Measurements from ENCODE around the gene MICB. TPM values are rescaled to one million over a fixed set of nuclear protein-coding genes. Genes with fewer than 3 reads are reported as not detected.
"Not testable (repeated sequence)": the region's sequence is repeated elsewhere in the genome, so short reads cannot be mapped to it uniquely, and the experiment has no call there.

The MICB gene
- 16.5 and 17.1 TPM in 2 replicates for total RNA-seq (2014; rRNA removed; shearing (Covaris generic))

GRCh38 chr6:31497531-31498476 lies at the start of gene MICB:
Gene MICB, plus strand, starts transcription at chr6:31498145. Its CDS starts 49 bp downstream, at chr6:31498194.
- peak; percentile 64 for DNase-seq (ENCODE audit: low spot score)

DNA sequence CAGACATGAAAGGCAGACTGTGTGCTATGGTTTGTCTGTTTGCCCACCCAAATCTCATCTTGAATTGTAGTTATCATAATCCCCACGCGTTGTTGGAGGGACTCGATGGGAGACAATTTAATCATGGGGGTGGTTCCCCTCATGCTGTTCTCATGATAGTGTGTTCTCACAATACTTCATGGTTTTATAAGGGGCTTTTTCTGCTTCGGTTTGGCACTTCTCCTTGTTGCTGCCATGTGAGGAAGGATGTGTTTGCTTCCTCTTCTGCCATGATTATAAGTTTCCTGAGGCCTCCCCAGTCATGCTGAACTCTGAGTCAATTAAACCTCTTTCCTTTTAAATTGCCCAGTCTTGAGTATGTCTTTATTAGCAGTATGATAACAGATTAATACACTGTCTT lies 47.2 kb upstream of the MICB start:
- DNase-seq (ENCODE audit: low spot score), result no peak

- no peak for DNase-seq (ENCODE audit: low spot score)
Observed at GRCh38 chr6:31452859-31453258, 45.1 kb upstream of the MICB start.

DNA sequence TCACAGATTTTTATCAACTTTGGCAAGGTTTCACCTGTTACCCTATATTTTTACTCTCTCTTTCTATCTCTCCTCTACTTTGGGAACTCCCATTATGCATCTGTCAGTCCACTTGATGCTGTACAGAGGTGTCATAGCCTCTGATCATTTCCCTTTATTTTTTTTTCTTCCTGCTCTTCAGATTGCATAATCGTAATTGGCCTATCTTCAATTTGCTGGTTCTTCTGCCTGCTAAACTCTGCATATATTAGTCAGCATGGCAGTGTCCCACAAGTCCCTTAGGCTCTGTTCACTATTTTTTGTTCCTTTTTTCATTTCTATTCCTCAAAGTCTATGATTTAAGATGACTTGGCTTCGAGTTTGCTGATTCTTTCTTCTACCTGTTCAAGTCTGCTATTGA lies 44.7 kb upstream of the MICB start:
- no peak for DNase-seq (ENCODE audit: low spot score)

DNA sequence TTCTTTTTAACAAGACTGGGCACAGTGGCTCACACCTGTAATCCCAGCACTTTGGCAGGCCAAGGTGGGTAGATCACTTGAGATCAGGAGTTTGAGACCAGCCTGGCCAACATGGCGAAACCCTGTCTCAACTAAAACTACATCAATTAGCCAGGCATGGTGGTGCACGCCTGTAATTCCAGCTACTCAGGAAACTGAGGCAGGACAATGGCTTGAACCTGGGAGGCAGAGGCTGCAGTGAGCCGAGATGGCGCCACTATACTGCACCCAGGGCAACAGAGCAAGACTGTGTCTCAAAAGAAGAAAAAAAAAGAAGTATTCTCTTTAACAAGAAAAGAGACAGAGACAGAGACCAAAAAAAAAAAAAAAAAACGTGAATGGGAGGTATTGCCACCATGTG lies 38.1 kb upstream of the MICB start:
- DNase-seq (ENCODE audit: low spot score), result not testable (repeated sequence)

DNA sequence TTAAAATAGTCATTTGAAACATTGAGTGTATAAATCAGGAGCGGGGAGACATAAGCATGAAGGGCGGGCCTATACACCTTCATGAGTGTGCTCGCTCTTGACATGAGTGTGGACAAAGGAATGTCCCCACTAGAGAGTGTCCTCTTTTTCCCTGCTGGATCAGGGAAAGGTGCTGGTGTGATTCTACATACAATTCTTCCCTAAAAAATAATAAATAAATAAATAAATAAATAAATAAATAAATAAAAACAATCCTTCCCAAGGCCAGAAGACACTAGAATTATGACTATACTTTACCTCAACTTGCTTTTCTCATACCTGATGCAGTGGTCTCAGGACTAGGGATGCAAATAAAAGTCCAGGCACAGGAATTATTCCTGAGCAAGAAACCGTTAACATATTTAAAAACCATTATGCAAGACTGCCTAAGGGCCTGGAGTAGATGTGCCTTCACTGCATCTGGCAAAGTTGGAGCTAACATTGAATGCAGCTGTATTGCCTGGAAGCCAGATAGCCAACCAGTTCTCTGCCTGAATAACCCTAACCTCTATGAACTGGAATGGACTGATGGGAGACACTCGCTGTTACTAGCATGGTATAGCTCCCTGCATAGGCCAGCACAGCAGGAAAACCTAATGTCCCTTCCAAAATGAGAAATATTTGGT lies 37.5 kb upstream of the MICB start:
- DNase-seq (ENCODE audit: low spot score), result no peak

DNA sequence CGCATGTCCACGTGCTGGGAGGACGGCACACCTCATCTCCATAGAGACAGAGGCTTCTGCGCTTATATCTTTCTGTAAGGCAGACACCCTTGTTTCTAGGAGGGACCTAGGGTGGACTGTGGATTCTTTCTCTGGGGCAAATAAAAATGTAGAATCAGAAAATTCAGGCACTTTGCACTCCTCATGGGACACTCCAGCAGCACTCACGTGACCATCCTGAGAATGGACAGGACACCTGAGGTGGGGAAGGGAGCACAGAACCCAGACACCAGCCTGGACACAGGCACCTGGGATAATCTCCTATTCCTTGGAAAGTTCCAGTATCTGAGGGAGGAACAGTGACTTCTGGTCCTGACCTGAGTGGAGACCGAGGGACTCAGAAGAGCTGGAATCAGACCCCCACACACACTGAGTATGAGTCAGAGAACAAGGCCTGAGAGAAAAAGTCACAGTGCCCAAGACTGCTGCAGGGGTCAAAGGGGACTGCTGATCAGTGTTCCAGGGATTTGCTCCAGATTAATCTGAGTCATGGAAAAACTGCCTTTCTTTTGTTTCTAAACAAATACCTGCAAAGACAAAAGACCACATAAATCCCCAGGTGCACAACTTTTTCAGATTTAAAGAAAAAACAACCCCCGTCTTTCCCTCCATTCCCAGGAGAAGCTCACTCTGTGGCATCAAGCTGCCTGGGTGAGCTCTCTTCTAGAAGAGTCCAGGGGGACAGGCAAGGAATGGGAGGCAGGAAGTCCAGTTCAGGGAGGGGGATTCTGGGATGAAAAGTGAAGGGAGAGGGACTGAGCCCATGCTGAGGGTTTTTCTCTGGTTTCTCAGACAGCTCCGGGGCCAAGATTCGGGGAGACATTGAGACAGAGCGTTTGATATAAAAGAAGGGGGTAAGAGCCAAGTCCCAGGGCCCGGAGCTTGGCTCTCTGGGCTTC lies 35.6 kb upstream of the MICB start:
- DNase-seq (ENCODE audit: low spot score), result no peak

- peak; percentile 65 for DNase-seq (ENCODE audit: low spot score)
Observed at GRCh38 chr6:31462964-31463870, 34.7 kb upstream of the MICB start.

- no peak for DNase-seq (ENCODE audit: low spot score)
Observed at GRCh38 chr6:31464252-31465184, 33.4 kb upstream of the MICB start.

- no peak for DNase-seq (ENCODE audit: low spot score)
Observed at GRCh38 chr6:31465185-31465536, 32.8 kb upstream of the MICB start.

GRCh38 chr6:31465718-31466117 lies 32.2 kb upstream of the MICB start:
- no peak for DNase-seq (ENCODE audit: low spot score)

DNA sequence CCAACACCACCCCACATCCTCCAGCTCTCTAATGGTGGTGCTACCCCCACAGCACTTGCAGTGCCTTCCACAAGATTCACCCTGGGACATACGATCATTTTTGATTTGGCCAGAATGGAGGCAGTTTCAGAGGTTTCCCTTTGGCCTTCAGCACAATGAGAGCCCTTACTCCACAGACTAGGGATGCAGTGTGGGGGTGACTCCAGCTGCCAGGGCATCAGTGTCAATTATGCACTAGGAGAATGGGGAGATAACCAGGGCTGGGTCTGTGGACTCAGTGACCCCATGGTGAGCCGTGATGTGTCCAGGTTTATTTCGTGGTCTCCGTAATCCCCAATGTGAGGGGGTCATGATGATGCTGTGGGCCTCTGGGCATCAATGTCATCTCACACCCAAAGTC lies 31.5 kb upstream of the MICB start:
- no peak for DNase-seq (ENCODE audit: low spot score)

GRCh38 chr6:31467151-31467550 lies 30.8 kb upstream of the MICB start:
- no peak for DNase-seq (ENCODE audit: low spot score)

GRCh38 chr6:31468311-31468710 lies 29.6 kb upstream of the MICB start:
- DNase-seq (ENCODE audit: low spot score), result no peak

DNA sequence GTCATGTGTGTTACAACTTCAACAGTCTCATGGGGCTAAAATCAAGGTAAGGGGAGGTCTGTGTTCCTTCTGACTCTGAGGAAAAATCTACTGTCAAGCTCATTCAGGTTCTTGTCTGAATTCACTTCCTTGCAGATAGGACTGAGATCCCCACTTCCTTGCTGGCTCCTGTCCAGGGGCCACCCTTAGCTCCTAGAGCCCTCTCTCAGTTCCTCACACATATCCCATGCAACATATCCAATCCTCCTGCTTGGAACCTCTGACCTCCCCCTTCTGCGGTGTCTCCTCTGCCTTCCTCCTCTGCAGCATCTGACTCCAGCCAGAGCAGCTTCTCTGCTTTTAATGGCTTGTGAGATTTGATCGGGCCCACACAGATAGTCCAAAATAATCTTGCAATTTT lies 27.1 kb upstream of the MICB start:
- DNase-seq (ENCODE audit: low spot score), result no peak

GRCh38 chr6:31471711-31472110 lies 26.2 kb upstream of the MICB start:
- DNase-seq (ENCODE audit: low spot score), result no peak

DNA sequence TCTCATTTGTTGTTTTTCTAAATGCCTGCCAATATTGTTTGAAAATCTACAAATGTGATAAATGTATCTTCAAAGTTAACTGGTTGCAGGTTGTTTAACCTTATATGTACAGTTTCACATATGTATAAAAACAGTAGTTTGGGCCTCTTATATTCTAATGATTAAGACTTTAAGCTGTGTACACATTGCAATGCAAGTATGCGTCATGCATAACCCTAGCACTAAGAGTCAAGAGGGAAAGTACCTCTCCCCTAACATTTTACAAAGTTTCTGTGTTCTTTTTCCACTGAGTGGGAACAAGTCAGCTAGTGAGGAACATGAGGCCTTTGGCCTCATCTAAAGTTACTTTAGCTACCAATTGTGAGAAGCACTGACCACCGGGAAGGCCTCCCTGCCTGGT lies 25.7 kb upstream of the MICB start:
- DNase-seq (ENCODE audit: low spot score), result no peak

- no peak for DNase-seq (ENCODE audit: low spot score)
Observed at GRCh38 chr6:31473244-31473643, 24.7 kb upstream of the MICB start.

All from A172 (cell line).